ENCODE measurements around the gene USP3.
"Not testable (repeated sequence)": the region's sequence is repeated elsewhere in the genome, so short reads cannot be mapped to it uniquely, and the experiment has no call there.

Gene USP3

GRCh38 chr15:63514531-63514943 lies 10.1 kb downstream of the USP3 start:
- DNase-seq, result no peak

- no peak for DNase-seq
These were observed 12.8 kb downstream of the USP3 start for GRCh38 chr15:63517202-63517601.

- DNase-seq, result no peak
These were observed 13.2 kb downstream of the USP3 start for GRCh38 chr15:63517628-63518027.

- DNase-seq, result no peak
These were observed 14.6 kb downstream of the USP3 start for GRCh38 chr15:63519041-63519440.

DNA sequence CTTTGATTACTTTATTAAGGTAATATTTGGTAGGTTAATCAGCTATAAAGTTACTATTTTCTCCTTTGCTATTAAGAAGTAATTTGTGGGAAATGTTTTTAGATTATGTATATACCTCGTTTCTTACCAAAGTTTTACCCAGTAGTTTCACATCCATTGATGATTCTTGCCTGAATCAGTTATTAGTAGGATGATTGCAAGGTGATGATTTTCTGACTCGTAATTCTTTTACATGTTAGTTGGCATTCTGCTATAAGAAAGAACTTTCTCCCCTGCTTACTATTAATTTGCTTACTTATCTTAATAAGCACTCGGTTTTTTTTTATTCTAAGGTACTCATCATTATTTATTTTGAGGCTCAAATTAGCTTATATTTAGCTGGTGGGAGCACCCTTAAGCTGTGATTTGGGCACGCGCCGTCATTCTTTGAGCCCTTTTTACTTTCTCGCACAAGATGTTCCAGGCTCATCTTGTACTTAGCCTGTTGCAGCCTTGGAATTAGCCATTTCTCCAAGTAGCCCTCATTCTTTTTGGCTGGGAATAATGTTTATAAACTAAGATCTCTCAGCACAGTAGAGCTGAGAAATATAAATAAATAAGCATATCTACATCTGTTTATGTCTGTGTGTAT lies 15.3 kb downstream of the USP3 start:
- no peak for DNase-seq

DNA sequence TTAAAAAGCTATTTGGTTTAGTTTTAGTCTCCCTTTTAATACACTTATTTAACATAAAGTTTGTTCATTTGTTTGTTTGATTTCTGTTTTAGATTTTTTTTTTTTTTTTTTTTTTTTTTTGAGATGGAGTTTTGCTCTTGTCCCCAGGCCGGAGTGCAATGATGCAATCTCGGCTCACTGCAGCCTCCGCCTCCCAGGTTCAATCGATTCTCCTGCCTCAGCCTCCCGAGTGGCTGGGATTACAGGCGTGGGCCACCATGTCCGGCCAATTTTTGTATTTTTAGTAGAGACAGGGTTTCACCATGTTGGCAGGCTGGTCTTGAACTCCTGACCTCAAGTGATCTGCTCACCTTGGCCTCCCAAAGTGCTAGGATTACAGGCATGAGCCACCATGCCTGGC lies 16.1 kb downstream of the USP3 start:
- not testable (repeated sequence) for DNase-seq

DNA sequence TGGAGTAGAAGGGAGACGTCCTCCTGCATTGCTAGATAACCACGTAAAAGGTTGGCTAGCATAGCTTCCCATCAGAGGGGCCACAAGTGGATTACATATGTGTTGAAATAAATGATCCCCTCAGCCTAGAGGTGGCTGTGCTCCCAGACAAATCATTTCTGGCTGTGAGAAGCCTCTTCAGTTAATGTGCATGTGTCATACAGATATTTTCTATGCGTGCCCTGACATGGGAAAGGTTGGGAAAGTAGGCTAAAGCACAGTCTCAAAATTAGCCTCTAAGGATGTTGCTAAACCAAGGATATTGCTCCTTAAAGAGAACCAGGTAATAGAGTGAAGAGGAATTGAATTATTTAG lies 17.8 kb downstream of the USP3 start:
- DNase-seq, result no peak

GRCh38 chr15:63523306-63523990 lies 19.1 kb downstream of the USP3 start:
- no peak for DNase-seq

DNA sequence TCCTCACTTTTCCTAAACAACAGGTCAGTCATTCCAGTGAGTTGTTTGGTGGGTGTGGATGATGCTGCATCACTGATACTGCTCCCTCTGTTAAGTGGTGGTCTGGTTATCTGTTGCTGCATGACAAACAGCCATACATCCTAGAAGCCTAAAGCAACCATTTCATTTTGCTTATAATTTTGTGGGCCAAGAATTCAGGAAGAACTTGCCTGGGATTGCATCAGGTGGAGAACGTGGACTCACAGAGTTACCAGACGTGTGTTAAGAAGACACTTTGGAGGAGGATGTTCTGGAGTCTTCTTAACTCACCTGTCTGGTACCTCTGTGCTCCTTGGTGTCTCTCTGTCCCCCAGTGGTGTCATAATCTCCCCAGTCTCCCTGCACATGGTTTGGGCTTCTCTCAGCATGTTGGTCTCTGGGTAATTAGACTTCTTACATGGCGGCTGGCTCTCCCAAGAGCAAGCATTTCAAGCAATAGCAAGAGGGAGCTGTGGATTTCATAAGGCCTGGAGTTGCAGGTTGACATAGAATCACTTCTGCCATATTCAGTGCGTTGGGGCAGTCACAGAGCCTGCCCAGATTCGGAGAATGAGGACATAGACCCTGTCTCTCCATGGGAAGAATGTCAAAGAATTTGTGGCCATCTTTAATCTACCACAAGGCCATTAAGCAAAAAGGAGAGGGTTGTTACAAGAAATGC lies 20.1 kb downstream of the USP3 start:
- DNase-seq, result no peak

- no peak for DNase-seq
These were observed 22.0 kb downstream of the USP3 start for GRCh38 chr15:63526401-63526800.

DNA sequence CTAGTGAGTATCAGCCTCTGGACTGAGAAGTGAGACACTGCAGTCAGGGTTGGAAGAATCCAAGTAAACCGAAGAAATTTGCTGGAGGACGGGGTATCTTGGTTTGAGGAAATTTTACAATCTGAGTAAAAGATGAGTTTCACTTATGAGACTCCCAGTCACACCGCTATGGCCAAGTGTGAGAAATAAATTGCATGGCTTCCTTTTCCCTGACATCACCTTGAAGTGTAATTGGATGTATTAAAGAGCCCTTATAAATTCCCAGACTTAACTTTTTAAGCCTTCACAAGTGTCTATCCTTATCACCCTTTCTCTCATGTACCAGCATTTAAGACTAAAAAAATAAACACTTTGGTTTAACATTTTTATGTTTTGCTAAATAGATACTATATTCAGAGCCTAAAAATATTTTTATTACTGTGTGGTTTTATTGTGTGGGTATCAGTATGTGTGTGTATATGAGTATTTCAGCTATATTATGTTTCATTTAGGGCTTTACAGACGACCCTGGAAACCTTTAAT lies 23.8 kb downstream of the USP3 start:
- no peak for DNase-seq

DNA sequence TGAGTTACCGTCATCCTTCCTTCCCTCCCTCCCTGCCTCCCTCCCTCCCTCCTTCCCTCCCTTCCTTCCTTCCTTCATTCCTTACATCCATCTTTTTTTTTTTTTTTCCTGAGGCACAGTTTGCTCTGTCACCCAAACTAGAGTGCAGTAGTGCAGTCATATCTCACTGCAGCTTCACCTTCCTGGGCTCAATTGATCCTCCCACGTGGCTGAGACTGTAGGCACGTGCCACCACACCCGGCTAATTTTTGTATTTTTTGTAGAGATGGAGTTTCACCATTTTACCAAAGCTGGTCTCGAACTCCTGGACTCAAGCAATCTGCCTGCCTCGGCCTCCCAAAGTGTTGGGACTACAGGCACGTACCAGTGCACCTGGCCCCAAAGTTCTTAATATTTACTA lies 25.8 kb downstream of the USP3 start:
- DNase-seq, result no peak

- DNase-seq, result no peak
These were observed 26.4 kb downstream of the USP3 start for GRCh38 chr15:63530752-63531299.

GRCh38 chr15:63531586-63531985 lies 27.2 kb downstream of the USP3 start:
- no peak for DNase-seq

- no peak for DNase-seq
These were observed 27.9 kb downstream of the USP3 start for GRCh38 chr15:63532307-63532744.

DNA sequence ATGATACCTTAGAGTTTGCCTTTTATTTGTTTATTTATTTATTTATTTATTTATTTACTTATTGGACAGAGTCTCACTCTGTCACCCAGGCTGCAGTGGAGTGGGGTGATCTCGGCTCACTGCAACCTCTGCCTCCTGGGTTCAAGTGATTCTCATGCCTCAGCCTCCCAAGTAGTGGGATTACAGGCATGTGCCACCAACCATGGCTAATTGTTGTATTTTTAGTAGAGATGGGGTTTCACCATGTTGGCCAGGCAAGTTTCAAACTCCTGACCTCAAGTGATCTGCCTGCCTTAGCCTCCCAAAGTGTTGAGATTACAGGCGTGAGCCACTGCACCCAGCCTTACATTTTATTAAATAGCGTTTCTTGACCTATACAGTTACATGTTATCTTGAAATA lies 30.5 kb downstream of the USP3 start:
- DNase-seq, result not testable (repeated sequence)

DNA sequence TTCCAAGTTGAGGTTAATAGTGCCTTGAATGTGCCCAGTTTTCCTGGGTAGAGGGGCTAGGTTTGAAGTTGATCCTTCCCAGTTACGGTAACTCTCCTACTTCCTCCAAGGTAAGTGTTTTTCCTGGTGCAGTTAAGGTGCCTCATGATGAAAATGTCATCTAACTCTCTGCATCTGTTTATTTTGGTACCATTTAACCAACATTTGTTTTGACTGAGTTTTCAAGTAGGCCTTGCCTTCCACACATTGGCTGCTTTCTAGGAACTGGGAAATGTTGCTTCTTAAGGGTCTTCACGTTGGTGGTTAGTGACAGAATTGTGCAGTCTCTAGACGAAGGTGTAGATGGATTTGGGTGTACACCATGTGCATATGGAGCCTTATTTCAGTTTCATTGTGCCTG lies 31.3 kb downstream of the USP3 start:
- DNase-seq, result no peak

- no peak for DNase-seq
These were observed 34.5 kb downstream of the USP3 start for GRCh38 chr15:63538876-63539275.

DNA sequence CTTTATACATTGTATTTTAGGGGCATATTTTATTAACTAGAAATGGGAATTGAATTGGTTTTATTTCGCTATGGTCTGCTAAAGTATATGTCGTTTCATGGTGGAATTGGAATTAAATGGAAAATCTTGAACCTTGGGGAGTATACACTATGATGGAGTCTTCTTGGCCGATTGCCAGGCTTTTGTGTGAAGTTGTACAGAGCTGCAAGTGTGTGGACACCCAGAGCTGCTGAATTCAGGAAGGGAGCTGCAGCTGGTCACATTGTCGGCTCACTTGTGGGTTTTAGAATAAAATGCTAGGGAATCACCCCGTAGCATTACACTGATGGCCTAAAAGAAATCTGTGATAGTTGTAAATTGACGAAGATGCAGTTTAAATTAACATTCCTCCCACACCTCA lies 35.1 kb downstream of the USP3 start:
- no peak for DNase-seq

GRCh38 chr15:63539998-63540397 lies 35.6 kb downstream of the USP3 start:
- no peak for DNase-seq

DNA sequence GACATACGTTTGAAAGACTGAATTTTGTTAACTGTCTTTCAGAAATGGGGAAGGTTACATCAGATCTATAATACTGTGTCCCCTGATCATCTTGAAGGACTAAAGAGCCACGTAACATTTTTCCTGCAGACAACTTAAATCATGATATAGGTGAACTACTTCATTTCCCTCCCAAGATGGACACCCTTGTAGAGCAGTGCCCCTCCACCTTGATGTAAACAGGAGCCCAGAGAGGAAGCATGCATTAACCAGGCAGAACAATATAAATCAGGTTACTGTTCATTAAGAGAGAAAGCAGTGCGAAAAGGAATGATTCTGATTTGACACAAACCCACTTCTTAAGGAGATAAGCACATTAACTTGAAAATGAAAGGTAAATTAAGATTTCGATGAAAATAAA lies 36.1 kb downstream of the USP3 start:
- no peak for DNase-seq

GRCh38 chr15:63544258-63545026 lies 40.0 kb downstream of the USP3 start:
- DNase-seq, result no peak

DNA sequence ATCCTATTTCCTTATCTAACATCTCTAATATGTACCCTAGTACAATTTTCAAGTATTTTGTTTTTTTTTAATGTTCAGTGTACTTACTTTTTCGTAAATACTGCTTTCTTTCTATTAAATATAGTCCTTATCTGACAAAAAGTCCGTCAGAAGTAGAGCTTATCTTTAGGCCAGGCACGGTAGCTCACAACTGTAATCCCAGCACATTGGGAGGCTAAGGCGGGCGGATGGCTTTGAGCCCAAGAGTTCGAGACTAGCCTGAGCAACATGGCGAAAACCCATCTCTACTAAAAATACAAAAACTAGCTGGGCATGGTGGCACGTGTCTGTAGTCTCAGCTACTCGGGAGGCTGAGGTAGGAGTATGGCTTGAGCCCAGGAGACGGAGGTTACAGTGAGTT lies 41.1 kb downstream of the USP3 start:
- DNase-seq, result no peak

Data from NCI-H1417 treated with DMSO at 0.1 percent for 48 hours (cell line).